Fibroblast of skin of scalp (primary cell): Measurements from ENCODE around the gene TBX19.

Experiments
- DNase-seq: peaks from one replicate; pipeline ENCODE4 v3.0.0-alpha.2; 2013

TBX19 gene

DNA sequence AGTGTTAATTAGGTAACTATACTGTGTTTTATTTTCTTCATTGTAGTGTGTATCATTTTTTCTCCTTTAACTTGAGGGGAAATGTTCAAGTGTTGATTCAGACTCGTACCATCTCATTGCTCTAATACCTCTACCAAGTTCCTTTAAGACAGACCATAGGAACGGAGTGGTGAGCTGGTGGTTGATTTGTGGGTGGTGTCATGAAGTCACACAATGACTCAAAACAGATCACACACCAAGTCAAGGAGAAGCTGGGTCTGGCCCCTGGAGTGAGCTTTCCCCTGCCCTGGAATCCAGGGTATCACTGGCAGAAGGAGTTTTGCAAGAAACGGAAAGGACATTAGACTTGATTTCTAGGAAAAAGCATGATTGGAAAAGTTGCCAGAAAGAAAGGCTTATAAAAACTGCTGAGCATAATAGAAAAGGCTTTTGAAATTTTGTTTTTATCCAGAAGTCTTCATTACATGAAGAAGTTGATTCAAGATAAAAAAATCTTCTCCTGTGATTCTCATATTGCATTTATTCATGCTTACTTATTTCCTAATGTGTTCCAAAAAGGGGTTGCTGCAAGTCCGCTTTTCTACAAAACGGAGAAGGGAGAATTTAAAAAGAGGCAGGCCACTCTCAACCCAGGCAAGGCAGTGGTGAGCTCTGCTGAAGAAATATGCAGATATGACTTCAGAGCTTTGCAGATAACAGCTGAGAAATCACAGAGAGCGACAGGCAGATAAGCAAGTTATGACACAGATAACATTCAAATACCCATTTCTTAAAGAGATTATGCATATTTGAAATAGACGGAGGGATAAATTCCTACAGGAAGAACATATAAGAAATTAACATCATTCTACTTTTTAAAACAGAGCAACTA, 79.7 kb downstream of the TBX19 start:
- no peak for DNase-seq

DNA sequence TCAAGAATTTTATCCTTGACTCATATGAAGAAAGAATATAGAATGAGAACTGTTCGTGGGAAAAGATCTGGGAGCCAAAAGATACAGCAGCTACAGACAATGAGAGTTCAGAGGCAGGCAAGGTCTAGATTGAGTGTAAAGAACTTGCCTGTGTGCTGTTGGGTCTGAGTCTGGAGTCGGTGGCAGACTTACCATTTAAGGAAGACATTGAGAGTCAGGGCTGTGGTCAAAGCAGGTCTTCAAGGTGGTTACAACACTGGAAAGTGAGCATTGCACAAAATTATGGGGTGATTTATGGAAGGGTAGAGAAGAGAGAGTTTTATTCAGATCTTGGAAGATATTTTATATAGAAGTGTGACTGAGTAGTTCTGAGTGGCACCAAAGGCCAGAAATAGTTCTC, 80.6 kb downstream of the TBX19 start:
- DNase-seq, result no peak

DNA sequence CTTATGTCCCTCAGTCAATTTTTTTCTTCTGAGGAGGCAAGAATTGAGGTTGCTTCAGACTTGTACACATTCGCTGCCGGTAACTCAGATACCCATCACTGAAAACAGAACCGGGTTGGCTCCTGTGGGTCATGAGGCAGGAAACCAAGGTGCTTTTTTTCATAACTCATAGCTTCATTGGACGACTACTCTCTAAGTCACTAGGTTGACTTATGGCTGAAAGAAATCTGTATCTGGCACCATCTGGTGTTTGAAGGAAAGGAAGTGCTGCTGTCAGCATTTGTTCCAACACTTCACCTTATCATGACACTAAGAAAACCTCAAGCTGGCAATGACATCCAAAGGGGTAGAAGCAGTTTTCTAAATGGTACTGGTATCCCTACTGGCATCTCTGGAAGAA, 82.3 kb downstream of the TBX19 start:
- no peak for DNase-seq
